Liver (tissue), 9 donors: ENCODE results near the gene CR1L. TPM values are rescaled to one million over a fixed set of nuclear protein-coding genes. Genes with fewer than 3 reads are reported as not detected.
A peak's percentile ranks its signal among the peaks of the same experiment; 100 is the strongest.

Experiments used
- DNase-seq: peaks from one replicate; pipeline ENCODE4 v3.0.0-alpha.2; 2017; ENCODE audit warnings: low spot score
- H3K27ac ChIP-seq, 2 donors: one replicate each; pipeline ENCODE4 v1.7.0; 2013; ENCODE audit warnings: inconsistent platforms in 2 of 2, low read length in 2 of 2, control low read depth in 1 of 2, low read depth in 1 of 2, mild to moderate bottlenecking in 1 of 2
- H3K27me3 ChIP-seq, 4 donors: one replicate each; pipeline versions ENCODE4 v1.6.1 to v1.7.0; 2013; ENCODE audit warnings: low read length in 3 of 4, inconsistent platforms in 1 of 4, mild to moderate bottlenecking in 1 of 4, moderate library complexity in 1 of 4; ENCODE audit not compliant: control insufficient read depth in 4 of 4, insufficient read depth in 4 of 4
- H3K36me3 ChIP-seq, 4 donors: one replicate each; pipeline versions ENCODE4 v1.6.1 to v1.7.0; 2013; ENCODE audit warnings: low read length in 3 of 4, mild to moderate bottlenecking in 3 of 4, low read depth in 1 of 4, moderate library complexity in 1 of 4; ENCODE audit not compliant: control insufficient read depth in 4 of 4, insufficient read depth in 3 of 4
- H3K4me1 ChIP-seq, 4 donors: one replicate each; pipeline versions ENCODE4 v1.6.1 to v1.7.0; 2013; ENCODE audit warnings: low read length in 3 of 4, mild to moderate bottlenecking in 3 of 4, moderate library complexity in 1 of 4; ENCODE audit not compliant: control insufficient read depth in 4 of 4, insufficient read depth in 4 of 4
- H3K4me3 ChIP-seq, 3 donors: one replicate each; pipeline versions ENCODE4 v1.6.1 to v1.7.0; 2013; ENCODE audit warnings: low read length in 3 of 3, control low read depth in 1 of 3, low read depth in 1 of 3, mild to moderate bottlenecking in 1 of 3
- H3K9ac ChIP-seq, 2 donors: one replicate each; pipeline ENCODE4 v1.7.0; 2013; ENCODE audit warnings: low read length in 2 of 2, mild to moderate bottlenecking in 2 of 2, moderate library complexity in 2 of 2, control low read depth in 1 of 2, low read depth in 1 of 2
- H3K9me3 ChIP-seq, 4 donors: one replicate each; pipeline versions ENCODE4 v1.6.1 to v1.7.0; 2013; ENCODE audit warnings: low read length in 3 of 4; ENCODE audit not compliant: control insufficient read depth in 4 of 4
- EGR1 ChIP-seq, 2 donors: IDR thresholded peaks; 2 replicates each; pipeline ENCODE4 v1.6.1; 2016 to 2018; ENCODE audit warnings: antibody characterized with exemption in 2 of 2, low read depth in 2 of 2
- FOXA1 ChIP-seq: IDR thresholded peaks from 2 replicates; pipeline ENCODE4 v1.6.1; 2016; ENCODE audit warnings: antibody characterized with exemption
- FOXA2 ChIP-seq: IDR thresholded peaks from 2 replicates; pipeline ENCODE4 v1.6.1; 2016; ENCODE audit warnings: antibody characterized with exemption
- GABPA ChIP-seq, 2 donors: IDR thresholded peaks in 1 of 2; conservative IDR thresholded peaks in 1 of 2; 2 replicates each; pipeline ENCODE4 v1.6.1; 2016; ENCODE audit warnings: antibody characterized with exemption in 2 of 2, mild to moderate bottlenecking in 1 of 2, moderate library complexity in 1 of 2
- HNF4A ChIP-seq, 2 donors: conservative IDR thresholded peaks; 2 replicates each; pipeline ENCODE4 v1.6.1; 2016; ENCODE audit warnings: antibody characterized with exemption in 2 of 2, mild to moderate bottlenecking in 2 of 2
- HNF4G ChIP-seq: IDR thresholded peaks from 2 replicates; pipeline ENCODE4 v1.6.1; 2016; ENCODE audit warnings: antibody characterized with exemption
- JUND ChIP-seq, 2 donors: IDR thresholded peaks; 2 replicates each; pipeline ENCODE4 v1.6.1; 2016; ENCODE audit warnings: antibody characterized with exemption in 2 of 2
- NR2F2 ChIP-seq: IDR thresholded peaks from 2 replicates; pipeline ENCODE4 v1.6.1; 2016; ENCODE audit warnings: antibody characterized with exemption
- RXRA ChIP-seq, 2 donors: IDR thresholded peaks; 2 replicates each; pipeline ENCODE4 v1.6.1; 2017 to 2018; ENCODE audit warnings: antibody characterized with exemption in 2 of 2, mild to moderate bottlenecking in 1 of 2
- SP1 ChIP-seq: IDR thresholded peaks from 2 replicates; pipeline ENCODE4 v1.6.1; 2018; ENCODE audit warnings: antibody characterized with exemption, mild to moderate bottlenecking
- TAF1 ChIP-seq: conservative IDR thresholded peaks from 2 replicates; pipeline ENCODE4 v1.6.1; 2016; ENCODE audit warnings: antibody characterized with exemption, mild to moderate bottlenecking
- YY1 ChIP-seq: IDR thresholded peaks from 2 replicates; pipeline ENCODE4 v1.6.1; 2016; ENCODE audit warnings: antibody characterized with exemption, mild to moderate bottlenecking
- WGBS: extraction: QIAGEN DNeasy Blood & Tissue Kit; methylation state at CpG from one replicate; pipeline ENCODE4 v1.1.7; 2013; 5-methylcytosine and 5-hydroxymethylcytosine counted together
- polyA plus RNA-seq, 2 donors: library from polyadenylated mRNA; stranded (reverse) in 1 of 2; unstranded in 1 of 2; fragments of 200-250 nt in 1 of 2; fragments of >200 nt in 1 of 2; fragmentation: Nextera tagmentation in 1 of 2; extraction: Ambion mirVana in 1 of 2; gene quantifications; one replicate each; pipeline versions ENCODE4 v1.2.1 to v1.2.3, GENCODE V29; 2013 to 2015
- total RNA-seq, 2 donors: library from RNA; depleted of rRNA; stranded (reverse); fragments of >200 nt; gene quantifications; one replicate each; pipeline ENCODE4 v1.2.3, GENCODE V29; 2014
- TF ChIP-seq, protein P1 (sequence below): IDR thresholded peaks from 2 replicates; pipeline ENCODE4 v1.6.1; 2016; ENCODE audit warnings: antibody characterized with exemption
- TF ChIP-seq, protein P2 (sequence below): IDR thresholded peaks from 2 replicates; pipeline ENCODE4 v1.6.1; 2016; ENCODE audit warnings: antibody characterized with exemption
- TF ChIP-seq, protein P3 (sequence below): IDR thresholded peaks from 2 replicates; pipeline ENCODE4 v1.6.1; 2016; ENCODE audit warnings: antibody characterized with exemption
- TF ChIP-seq, protein P4 (sequence below): IDR thresholded peaks from 2 replicates; pipeline ENCODE4 v1.6.1; 2016; ENCODE audit warnings: antibody characterized with exemption, mild to moderate bottlenecking
- TF ChIP-seq, protein P5 (sequence below): fragments of 150-350 bp; IDR thresholded peaks from 2 replicates; pipeline ENCODE4 v1.5.1; 2017; ENCODE audit warnings: improper control_type of control experiment, low read depth, low read length; ENCODE audit not compliant: missing input control
- donor health status: healthy.
- donor health status: healthy.
- donor health status: healthy.
- donor health status: healthy.
- donor health status: healthy.

CR1L gene
- total and polyA plus RNA-seq, 4 donors: 0.18 to 30.9 (median 0.42) TPM

DNA sequence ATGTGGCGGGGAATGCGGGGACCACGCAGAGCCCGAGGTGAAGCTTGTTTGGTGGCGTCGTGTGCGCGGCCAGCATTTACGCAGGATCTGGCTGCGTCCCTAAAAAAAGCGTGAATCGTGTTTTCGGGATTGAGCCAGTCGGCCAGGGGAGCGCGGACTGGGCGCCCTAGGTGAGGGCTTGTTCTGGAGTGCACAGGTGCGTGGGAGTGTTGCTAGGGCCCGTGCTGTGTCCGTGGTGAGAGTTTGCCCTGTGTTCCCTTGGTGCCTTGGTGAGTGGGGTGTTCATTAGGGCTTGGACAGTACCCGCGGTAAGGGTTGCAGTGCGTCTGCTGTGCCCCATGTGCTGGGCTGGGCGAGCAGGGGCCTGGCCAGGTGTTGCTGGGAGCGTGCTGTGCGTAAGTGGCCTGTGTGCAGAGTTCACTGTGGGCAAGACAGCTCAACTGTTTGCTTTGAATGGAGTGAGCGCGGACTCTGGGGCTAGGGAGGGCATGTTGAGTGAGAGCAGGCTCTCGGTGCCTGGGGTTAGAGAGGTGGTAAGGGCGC lies 107.6 kb downstream of the CR1L start:
- 1% methylated on average over 30 of the region's 30 CpGs for WGBS
- Histone ChIP-seq H3K9ac (peak overlapping the region; percentile 74 to 92), H3K27ac (peak overlapping the region; percentile 97 to 98), H3K27me3 (no peaks in the 10 kb centered on the region), H3K4me1 (peaks cover 5 to 37% (median 28%) of the 10 kb centered on the region in 4 donors), H3K4me3 (peak overlapping the region; percentile 71 to 97 (median 90)), H3K36me3 (peaks cover 0 to 2% (median 0%) of the 10 kb centered on the region in 4 donors), H3K9me3 (no peaks in the 10 kb centered on the region)
- no peak for TF ChIP-seq FOXA1
- TF ChIP-seq EGR1 (IDR thresholded peaks at IDR 0.05; ENCODE audit: low read depth in 2 of 2): peak in 1 of 2 donors; percentile 61
- TF ChIP-seq FOXA2: no peak
- peak; percentile 46 for TF ChIP-seq SP1
- peak; percentile 58 to 77 for TF ChIP-seq HNF4A (conservative IDR thresholded peaks at IDR 0.05)
- TF ChIP-seq, protein P1, sequence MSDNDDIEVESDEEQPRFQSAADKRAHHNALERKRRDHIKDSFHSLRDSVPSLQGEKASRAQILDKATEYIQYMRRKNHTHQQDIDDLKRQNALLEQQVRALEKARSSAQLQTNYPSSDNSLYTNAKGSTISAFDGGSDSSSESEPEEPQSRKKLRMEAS: peak; percentile 83
- TF ChIP-seq YY1: peak; percentile 88
- peak; percentile 61 to 75 for TF ChIP-seq RXRA (IDR thresholded peaks at IDR 0.05)
- no peak for TF ChIP-seq NR2F2
- no peak for TF ChIP-seq JUND (IDR thresholded peaks at IDR 0.05)
- TF ChIP-seq, protein P2, sequence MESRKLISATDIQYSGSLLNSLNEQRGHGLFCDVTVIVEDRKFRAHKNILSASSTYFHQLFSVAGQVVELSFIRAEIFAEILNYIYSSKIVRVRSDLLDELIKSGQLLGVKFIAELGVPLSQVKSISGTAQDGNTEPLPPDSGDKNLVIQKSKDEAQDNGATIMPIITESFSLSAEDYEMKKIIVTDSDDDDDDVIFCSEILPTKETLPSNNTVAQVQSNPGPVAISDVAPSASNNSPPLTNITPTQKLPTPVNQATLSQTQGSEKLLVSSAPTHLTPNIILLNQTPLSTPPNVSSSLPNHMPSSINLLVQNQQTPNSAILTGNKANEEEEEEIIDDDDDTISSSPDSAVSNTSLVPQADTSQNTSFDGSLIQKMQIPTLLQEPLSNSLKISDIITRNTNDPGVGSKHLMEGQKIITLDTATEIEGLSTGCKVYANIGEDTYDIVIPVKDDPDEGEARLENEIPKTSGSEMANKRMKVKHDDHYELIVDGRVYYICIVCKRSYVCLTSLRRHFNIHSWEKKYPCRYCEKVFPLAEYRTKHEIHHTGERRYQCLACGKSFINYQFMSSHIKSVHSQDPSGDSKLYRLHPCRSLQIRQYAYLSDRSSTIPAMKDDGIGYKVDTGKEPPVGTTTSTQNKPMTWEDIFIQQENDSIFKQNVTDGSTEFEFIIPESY: no peak
- TF ChIP-seq TAF1: peak; percentile 15
- TF ChIP-seq, protein P3, sequence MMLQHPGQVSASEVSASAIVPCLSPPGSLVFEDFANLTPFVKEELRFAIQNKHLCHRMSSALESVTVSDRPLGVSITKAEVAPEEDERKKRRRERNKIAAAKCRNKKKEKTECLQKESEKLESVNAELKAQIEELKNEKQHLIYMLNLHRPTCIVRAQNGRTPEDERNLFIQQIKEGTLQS: no peak
- TF ChIP-seq, protein P4, sequence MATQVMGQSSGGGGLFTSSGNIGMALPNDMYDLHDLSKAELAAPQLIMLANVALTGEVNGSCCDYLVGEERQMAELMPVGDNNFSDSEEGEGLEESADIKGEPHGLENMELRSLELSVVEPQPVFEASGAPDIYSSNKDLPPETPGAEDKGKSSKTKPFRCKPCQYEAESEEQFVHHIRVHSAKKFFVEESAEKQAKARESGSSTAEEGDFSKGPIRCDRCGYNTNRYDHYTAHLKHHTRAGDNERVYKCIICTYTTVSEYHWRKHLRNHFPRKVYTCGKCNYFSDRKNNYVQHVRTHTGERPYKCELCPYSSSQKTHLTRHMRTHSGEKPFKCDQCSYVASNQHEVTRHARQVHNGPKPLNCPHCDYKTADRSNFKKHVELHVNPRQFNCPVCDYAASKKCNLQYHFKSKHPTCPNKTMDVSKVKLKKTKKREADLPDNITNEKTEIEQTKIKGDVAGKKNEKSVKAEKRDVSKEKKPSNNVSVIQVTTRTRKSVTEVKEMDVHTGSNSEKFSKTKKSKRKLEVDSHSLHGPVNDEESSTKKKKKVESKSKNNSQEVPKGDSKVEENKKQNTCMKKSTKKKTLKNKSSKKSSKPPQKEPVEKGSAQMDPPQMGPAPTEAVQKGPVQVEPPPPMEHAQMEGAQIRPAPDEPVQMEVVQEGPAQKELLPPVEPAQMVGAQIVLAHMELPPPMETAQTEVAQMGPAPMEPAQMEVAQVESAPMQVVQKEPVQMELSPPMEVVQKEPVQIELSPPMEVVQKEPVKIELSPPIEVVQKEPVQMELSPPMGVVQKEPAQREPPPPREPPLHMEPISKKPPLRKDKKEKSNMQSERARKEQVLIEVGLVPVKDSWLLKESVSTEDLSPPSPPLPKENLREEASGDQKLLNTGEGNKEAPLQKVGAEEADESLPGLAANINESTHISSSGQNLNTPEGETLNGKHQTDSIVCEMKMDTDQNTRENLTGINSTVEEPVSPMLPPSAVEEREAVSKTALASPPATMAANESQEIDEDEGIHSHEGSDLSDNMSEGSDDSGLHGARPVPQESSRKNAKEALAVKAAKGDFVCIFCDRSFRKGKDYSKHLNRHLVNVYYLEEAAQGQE: peak; percentile 48
- peak; percentile 75 for DNase-seq

DNA sequence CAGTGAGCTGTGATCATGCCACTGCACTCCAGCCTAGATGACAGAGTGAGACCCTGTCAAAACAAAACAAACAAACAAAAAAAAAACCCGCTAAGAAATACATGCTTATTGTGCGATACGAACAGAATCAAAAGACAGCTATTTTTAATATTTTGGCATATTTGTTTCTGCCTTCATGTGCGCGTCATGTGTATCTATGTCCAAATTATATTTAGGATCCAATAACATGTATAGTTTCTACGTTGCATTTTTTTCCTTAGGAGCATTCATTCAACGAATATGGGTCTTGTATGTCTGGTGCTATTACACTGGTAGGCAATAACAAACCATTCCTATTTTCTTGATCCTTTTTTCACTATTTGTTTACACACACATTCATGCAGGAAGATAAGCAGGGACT lies 108.7 kb downstream of the CR1L start:
- 63% methylated on average over 7 of the region's 7 CpGs for WGBS
- peaks cover 5 to 37% (median 28%) of the 10 kb centered on the region in 4 donors for H3K4me1 ChIP-seq
- peak overlapping the region; percentile 25 to 90 (median 71) for H3K4me3 ChIP-seq
- H3K9me3 ChIP-seq: no peaks in the 10 kb centered on the region
- DNase-seq: no peak
- peak overlapping the region in 1 of 2 donors; percentile 98 for H3K27ac ChIP-seq
- peak overlapping the region in 1 of 2 donors; percentile 92 for H3K9ac ChIP-seq
- H3K27me3 ChIP-seq: no peaks in the 10 kb centered on the region
- H3K36me3 ChIP-seq: peaks cover 0 to 11% (median 8%) of the 10 kb centered on the region in 4 donors
- no peak for TF ChIP-seq HNF4G
- no peak for TF ChIP-seq FOXA1
- TF ChIP-seq RXRA (IDR thresholded peaks at IDR 0.05): no peak
- TF ChIP-seq, protein P1: no peak
- no peak for TF ChIP-seq YY1
- no peak for TF ChIP-seq EGR1 (IDR thresholded peaks at IDR 0.05; ENCODE audit: low read depth in 2 of 2)
- TF ChIP-seq, protein P3: no peak
- TF ChIP-seq, protein P4: no peak
- no peak for TF ChIP-seq GABPA (IDR thresholded peaks at IDR 0.05 in 1 of 2, conservative IDR thresholded peaks at IDR 0.05 in 1 of 2)
- TF ChIP-seq, protein P5, sequence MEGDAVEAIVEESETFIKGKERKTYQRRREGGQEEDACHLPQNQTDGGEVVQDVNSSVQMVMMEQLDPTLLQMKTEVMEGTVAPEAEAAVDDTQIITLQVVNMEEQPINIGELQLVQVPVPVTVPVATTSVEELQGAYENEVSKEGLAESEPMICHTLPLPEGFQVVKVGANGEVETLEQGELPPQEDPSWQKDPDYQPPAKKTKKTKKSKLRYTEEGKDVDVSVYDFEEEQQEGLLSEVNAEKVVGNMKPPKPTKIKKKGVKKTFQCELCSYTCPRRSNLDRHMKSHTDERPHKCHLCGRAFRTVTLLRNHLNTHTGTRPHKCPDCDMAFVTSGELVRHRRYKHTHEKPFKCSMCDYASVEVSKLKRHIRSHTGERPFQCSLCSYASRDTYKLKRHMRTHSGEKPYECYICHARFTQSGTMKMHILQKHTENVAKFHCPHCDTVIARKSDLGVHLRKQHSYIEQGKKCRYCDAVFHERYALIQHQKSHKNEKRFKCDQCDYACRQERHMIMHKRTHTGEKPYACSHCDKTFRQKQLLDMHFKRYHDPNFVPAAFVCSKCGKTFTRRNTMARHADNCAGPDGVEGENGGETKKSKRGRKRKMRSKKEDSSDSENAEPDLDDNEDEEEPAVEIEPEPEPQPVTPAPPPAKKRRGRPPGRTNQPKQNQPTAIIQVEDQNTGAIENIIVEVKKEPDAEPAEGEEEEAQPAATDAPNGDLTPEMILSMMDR: no peak
- TF ChIP-seq HNF4A (conservative IDR thresholded peaks at IDR 0.05): no peak
- TF ChIP-seq JUND (IDR thresholded peaks at IDR 0.05): no peak
- TF ChIP-seq FOXA2: no peak
- TF ChIP-seq NR2F2: no peak
- TF ChIP-seq TAF1: no peak
- no peak for TF ChIP-seq SP1
